ENCODE measurements around the gene KRR1. TPM values are rescaled to one million over a fixed set of nuclear protein-coding genes. Genes with fewer than 3 reads are reported as not detected.

Gene KRR1
- total RNA-seq, 1 donor, result 45.6 TPM

DNA sequence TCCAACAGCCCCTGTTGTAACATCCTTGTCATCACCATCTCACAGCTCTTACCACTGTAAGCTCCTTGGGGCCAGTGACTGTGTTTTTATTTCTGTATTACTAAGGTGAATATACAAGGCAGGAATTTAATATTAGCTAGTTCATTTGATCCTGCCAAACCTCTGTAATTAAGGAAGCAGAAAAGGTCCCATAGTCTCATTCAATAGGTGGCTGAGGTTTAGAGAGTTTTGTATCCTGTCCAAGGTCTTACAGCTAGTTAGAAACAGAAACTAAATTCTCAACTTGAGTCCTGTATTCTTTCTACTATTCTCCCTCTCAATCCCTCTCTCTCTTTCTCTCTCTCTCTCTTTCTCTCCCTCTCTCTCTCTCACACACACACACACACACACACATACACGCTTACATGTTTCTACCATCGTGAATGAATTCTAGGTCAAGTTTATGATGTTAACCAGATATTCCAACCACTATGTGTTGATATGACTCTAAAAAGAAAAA lies 31.4 kb downstream of the KRR1 start:
- DNase-seq (ENCODE audit: insufficient read length, low spot score, missing footprints), result no peak
- Histone ChIP-seq H3K4me1 (ENCODE audit: insufficient read depth, low read length) (peaks cover 53% of the 10 kb centered on the region), H3K4me2 (ENCODE audit: insufficient read depth, low read length) (peak overlapping the region; percentile 90), H3K36me3 (ENCODE audit: insufficient read depth, low read length) (peaks cover 27% of the 10 kb centered on the region), H3K27ac (ENCODE audit: low read depth, low read length) (peak overlapping the region; percentile 87), H3K27me3 (ENCODE audit: insufficient read depth, low read length) (no peaks in the 10 kb centered on the region), H3K9me3 (ENCODE audit: low read depth, low read length) (no peaks in the 10 kb centered on the region), H2AFZ (ENCODE audit: low read length) (peak overlapping the region; percentile 7), H3K4me3 (ENCODE audit: insufficient read depth, low read length) (peak overlapping the region; percentile 53), H3K79me2 (ENCODE audit: insufficient read depth, low read length) (peaks cover 41% of the 10 kb centered on the region), H4K20me1 (ENCODE audit: insufficient read depth, low read length) (no peaks in the 10 kb centered on the region)
- TF ChIP-seq, protein P1, sequence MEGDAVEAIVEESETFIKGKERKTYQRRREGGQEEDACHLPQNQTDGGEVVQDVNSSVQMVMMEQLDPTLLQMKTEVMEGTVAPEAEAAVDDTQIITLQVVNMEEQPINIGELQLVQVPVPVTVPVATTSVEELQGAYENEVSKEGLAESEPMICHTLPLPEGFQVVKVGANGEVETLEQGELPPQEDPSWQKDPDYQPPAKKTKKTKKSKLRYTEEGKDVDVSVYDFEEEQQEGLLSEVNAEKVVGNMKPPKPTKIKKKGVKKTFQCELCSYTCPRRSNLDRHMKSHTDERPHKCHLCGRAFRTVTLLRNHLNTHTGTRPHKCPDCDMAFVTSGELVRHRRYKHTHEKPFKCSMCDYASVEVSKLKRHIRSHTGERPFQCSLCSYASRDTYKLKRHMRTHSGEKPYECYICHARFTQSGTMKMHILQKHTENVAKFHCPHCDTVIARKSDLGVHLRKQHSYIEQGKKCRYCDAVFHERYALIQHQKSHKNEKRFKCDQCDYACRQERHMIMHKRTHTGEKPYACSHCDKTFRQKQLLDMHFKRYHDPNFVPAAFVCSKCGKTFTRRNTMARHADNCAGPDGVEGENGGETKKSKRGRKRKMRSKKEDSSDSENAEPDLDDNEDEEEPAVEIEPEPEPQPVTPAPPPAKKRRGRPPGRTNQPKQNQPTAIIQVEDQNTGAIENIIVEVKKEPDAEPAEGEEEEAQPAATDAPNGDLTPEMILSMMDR (IDR thresholded peaks at IDR 0.05; ENCODE audit: extremely low read depth, low read depth, low read length), result no peak

DNA sequence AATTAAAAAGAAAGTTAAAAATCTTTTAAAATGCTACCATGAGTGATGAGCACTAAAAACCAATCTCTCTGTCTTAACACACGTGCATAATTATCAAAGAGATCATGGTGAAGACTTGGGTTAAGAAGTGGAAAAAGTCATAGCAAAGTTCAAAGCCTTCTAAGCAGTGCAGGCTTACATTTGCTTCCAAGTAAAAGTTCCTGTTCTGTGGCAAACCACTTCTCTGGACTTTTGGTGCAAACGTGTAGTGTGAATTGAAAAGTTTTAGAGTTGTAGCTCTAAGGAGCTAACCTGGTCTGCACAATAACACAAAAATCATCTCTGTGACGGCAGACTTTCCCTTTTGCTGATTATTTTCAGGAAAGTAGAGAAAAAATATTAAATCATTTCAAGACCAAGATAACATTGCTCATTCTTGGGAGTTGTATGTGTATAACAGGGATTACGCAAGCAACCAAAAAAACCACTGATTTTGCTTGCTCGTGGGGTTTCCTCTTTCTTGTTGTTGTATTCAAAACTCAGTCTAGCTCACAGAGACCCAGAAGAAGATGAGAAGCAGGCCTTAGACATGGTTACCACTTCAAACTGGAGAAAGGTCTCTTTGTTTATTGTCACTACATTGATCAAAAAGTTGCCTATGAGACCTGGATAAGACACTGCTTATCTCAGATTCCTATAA lies 33.2 kb downstream of the KRR1 start:
- Histone ChIP-seq H3K9me3 (ENCODE audit: low read depth, low read length) (no peaks in the 10 kb centered on the region), H3K4me3 (ENCODE audit: insufficient read depth, low read length) (peak overlapping the region; percentile 6), H3K4me2 (ENCODE audit: insufficient read depth, low read length) (peak overlapping the region; percentile 45), H2AFZ (ENCODE audit: low read length) (peak overlapping the region; percentile 44), H3K27me3 (ENCODE audit: insufficient read depth, low read length) (no peaks in the 10 kb centered on the region), H3K27ac (ENCODE audit: low read depth, low read length) (peak overlapping the region; percentile 51), H3K4me1 (ENCODE audit: insufficient read depth, low read length) (peaks cover 35% of the 10 kb centered on the region), H4K20me1 (ENCODE audit: insufficient read depth, low read length) (no peaks in the 10 kb centered on the region), H3K79me2 (ENCODE audit: insufficient read depth, low read length) (peaks cover 25% of the 10 kb centered on the region), H3K36me3 (ENCODE audit: insufficient read depth, low read length) (peaks cover 12% of the 10 kb centered on the region)
- TF ChIP-seq, protein P1 (IDR thresholded peaks at IDR 0.05; ENCODE audit: extremely low read depth, low read depth, low read length), result no peak
- peak; percentile 41 for DNase-seq (ENCODE audit: insufficient read length, low spot score, missing footprints)

DNA sequence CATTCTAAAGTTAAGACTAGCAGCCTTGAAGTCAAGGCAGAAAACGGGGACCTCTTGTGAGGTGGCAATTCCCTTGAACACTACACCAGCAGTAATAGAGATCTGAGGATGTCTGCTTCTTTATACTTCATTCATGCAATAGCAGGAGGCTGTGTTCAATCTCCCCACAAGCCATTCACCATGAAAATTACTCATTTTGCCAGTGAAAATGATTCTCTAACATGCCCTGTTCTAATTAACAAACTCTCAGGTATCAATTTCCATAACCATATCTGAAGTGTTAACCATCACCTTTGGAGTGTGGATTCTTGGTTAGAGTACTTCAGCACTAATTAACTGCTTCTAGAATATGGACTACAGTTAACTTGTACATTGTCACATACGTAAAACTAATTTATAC lies 34.3 kb downstream of the KRR1 start:
- TF ChIP-seq, protein P1 (IDR thresholded peaks at IDR 0.05; ENCODE audit: extremely low read depth, low read depth, low read length), result no peak
- Histone ChIP-seq H3K9me3 (ENCODE audit: low read depth, low read length) (no peaks in the 10 kb centered on the region), H3K4me3 (ENCODE audit: insufficient read depth, low read length) (no peak overlapping the region), H3K4me1 (ENCODE audit: insufficient read depth, low read length) (peaks cover 24% of the 10 kb centered on the region), H3K36me3 (ENCODE audit: insufficient read depth, low read length) (peaks cover under 1% of the 10 kb centered on the region), H3K27me3 (ENCODE audit: insufficient read depth, low read length) (no peaks in the 10 kb centered on the region), H3K79me2 (ENCODE audit: insufficient read depth, low read length) (peaks cover 14% of the 10 kb centered on the region), H3K4me2 (ENCODE audit: insufficient read depth, low read length) (no peak overlapping the region), H4K20me1 (ENCODE audit: insufficient read depth, low read length) (no peaks in the 10 kb centered on the region), H3K27ac (ENCODE audit: low read depth, low read length) (no peak overlapping the region), H2AFZ (ENCODE audit: low read length) (peak overlapping the region; percentile 4)
- no peak for DNase-seq (ENCODE audit: insufficient read length, low spot score, missing footprints)

DNA sequence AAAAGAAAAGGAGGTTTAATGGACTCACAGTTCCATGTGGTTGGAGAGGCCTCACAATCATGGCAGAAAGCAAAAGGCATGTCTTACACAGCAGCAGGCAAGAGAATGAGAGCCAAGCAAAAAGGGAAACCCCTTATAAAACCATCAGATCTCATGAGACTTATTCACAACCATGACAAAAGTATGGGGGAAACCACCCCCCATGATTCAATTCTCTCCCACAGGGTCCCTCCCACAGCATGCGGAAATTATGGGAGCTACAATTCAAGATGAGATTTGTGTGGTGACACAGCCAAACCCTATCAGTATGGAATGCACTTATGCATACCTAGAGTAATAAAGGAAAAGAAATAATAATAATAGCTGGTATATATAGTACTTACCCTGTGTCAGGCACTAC lies 35.3 kb downstream of the KRR1 start:
- no peak overlapping the region for H2AFZ ChIP-seq (ENCODE audit: low read length)
- no peaks in the 10 kb centered on the region for H3K27me3 ChIP-seq (ENCODE audit: insufficient read depth, low read length)
- H3K9me3 ChIP-seq (ENCODE audit: low read depth, low read length), result no peaks in the 10 kb centered on the region
- no peak overlapping the region for H3K4me2 ChIP-seq (ENCODE audit: insufficient read depth, low read length)
- no peak overlapping the region for H3K4me3 ChIP-seq (ENCODE audit: insufficient read depth, low read length)
- no peak for DNase-seq (ENCODE audit: insufficient read length, low spot score, missing footprints)
- H3K79me2 ChIP-seq (ENCODE audit: insufficient read depth, low read length), result peaks cover 3% of the 10 kb centered on the region
- H4K20me1 ChIP-seq (ENCODE audit: insufficient read depth, low read length), result no peaks in the 10 kb centered on the region
- no peak overlapping the region for H3K27ac ChIP-seq (ENCODE audit: low read depth, low read length)
- no peaks in the 10 kb centered on the region for H3K36me3 ChIP-seq (ENCODE audit: insufficient read depth, low read length)
- peaks cover 22% of the 10 kb centered on the region for H3K4me1 ChIP-seq (ENCODE audit: insufficient read depth, low read length)
- TF ChIP-seq, protein P1 (IDR thresholded peaks at IDR 0.05; ENCODE audit: extremely low read depth, low read depth, low read length), result no peak

Data from osteoblast (primary cell).